RWPE1 (cell line): Measurements from ENCODE around the gene RBBP5.

Experiments used
- CTCF ChIA-PET: fragments of 350-600 bp; sonication (Branson Sonifier 250); formaldehyde crosslinking; extraction: SDS; loops from one replicate; lab custom pipeline; 2021; lab: Yijun Ruan, JAX
- POLR2A ChIA-PET: fragments of 400-600 bp; formaldehyde crosslinking; extraction: SDS; loops from one replicate; lab custom pipeline; 2020; ENCODE audit warnings: antibody characterized with exemption; ENCODE audit not compliant: low non-redundant PET; lab: Yijun Ruan, JAX
- DNase-seq: peaks from one replicate; pipeline ENCODE4 v3.0.0; 2012; ENCODE audit warnings: low spot score
- H3K27ac ChIP-seq: fragments of 450-650 bp; 2 replicates; pipeline ENCODE4 v1.5.1; 2017
- CTCF ChIP-seq: fragments of 450-650 bp; conservative IDR thresholded peaks from 2 replicates; pipeline ENCODE4 v1.5.1; 2017; ENCODE audit warnings: low read depth, mild to moderate bottlenecking

Gene RBBP5

GRCh38 chr1:205147191-205147835, 25.5 kb upstream of the RBBP5 start:
- peak; percentile 20 for DNase-seq
- POLR2A ChIA-PET, result no interaction called here
- no peak for TF ChIP-seq CTCF
- CTCF ChIA-PET, result interaction anchor here (0.7 to 2.1 kb wide), 5 partner anchors 12 to 778 kb away, joined by 3 to 7 read pairs (median 3); no protein-coding TSS in a partner anchor
- no peak overlapping the region for H3K27ac ChIP-seq

GRCh38 chr1:205144751-205145150, 23.0 kb upstream of the RBBP5 start:
- CTCF ChIA-PET, result interaction anchor here (0.9 to 1.5 kb wide), 4 partner anchors 10 to 169 kb away, joined by 3 to 6 read pairs (median 4); no protein-coding TSS in a partner anchor
- no peak overlapping the region for H3K27ac ChIP-seq
- peak; percentile 44 for DNase-seq
- TF ChIP-seq CTCF, result no peak
- POLR2A ChIA-PET, result no interaction called here

GRCh38 chr1:205144046-205144720, 22.4 kb upstream of the RBBP5 start:
- no peak for DNase-seq
- H3K27ac ChIP-seq, result no peak overlapping the region
- ChIA-PET CTCF (interaction anchor here (0.6 to 1.5 kb wide), 4 partner anchors 9 to 708 kb away, joined by 3 to 6 read pairs (median 4); no protein-coding TSS in a partner anchor), POLR2A (no interaction called here)
- TF ChIP-seq CTCF, result no peak

- no peak overlapping the region for H3K27ac ChIP-seq
- ChIA-PET CTCF (interaction anchor here (0.6 to 2.3 kb wide), 16 partner anchors 9 to 575 kb away, joined by 3 to 25 read pairs (median 4); no protein-coding TSS in a partner anchor), POLR2A (no interaction called here)
- TF ChIP-seq CTCF, result no peak
- DNase-seq, result no peak
Observed at GRCh38 chr1:205142102-205142469, 20.3 kb upstream of the RBBP5 start.

GRCh38 chr1:205141236-205142101, 19.7 kb upstream of the RBBP5 start:
- peak; percentile 78 for DNase-seq
- CTCF ChIA-PET, result interaction anchor here (0.5 to 2.3 kb wide), 37 partner anchors 9 to 1816 kb away, joined by 3 to 25 read pairs (median 4); partner anchors contain the start of gene RBBP5
- peak; percentile 89 for TF ChIP-seq CTCF
- H3K27ac ChIP-seq, result no peak overlapping the region
- POLR2A ChIA-PET, result no interaction called here

GRCh38 chr1:205140113-205140512, 18.3 kb upstream of the RBBP5 start:
- TF ChIP-seq CTCF, result no peak
- ChIA-PET POLR2A (no interaction called here), CTCF (interaction anchor here (0.7 to 2.3 kb wide), 4 partner anchors 11 to 150 kb away, joined by 3 to 25 read pairs (median 9); partner anchors contain the start of gene RBBP5)
- no peak overlapping the region for H3K27ac ChIP-seq
- no peak for DNase-seq
